HepG2 (cell line): ENCODE results near the gene SSTR5. TPM values are rescaled to one million over a fixed set of nuclear protein-coding genes. Genes with fewer than 3 reads are reported as not detected.

Source experiments
- ADNP ChIP-seq: sonication (generic); formaldehyde crosslinking; IDR thresholded peaks from 2 replicates; pipeline ENCODE4 v1.4.0; 2020; ENCODE audit warnings: missing genetic modification reagents
- AGO1 ChIP-seq: fragments of 200-400 bp; formaldehyde crosslinking; IDR thresholded peaks from 2 replicates; pipeline ENCODE4 v1.6.1; 2017; ENCODE audit warnings: mild to moderate bottlenecking, low read depth, low read length, moderate library complexity; ENCODE audit not compliant: poor library complexity, severe bottlenecking
- ARHGAP35 ChIP-seq: sonication (generic); formaldehyde crosslinking; IDR thresholded peaks from 2 replicates; pipeline ENCODE4 v1.9.0; 2022; ENCODE audit warnings: mild to moderate bottlenecking, inconsistent platforms, moderate library complexity, missing genetic modification reagents, borderline replicate concordance
- CAMTA2 ChIP-seq: sonication (generic); formaldehyde crosslinking; IDR thresholded peaks from 2 replicates; pipeline ENCODE4 v1.4.0; 2020; ENCODE audit warnings: mild to moderate bottlenecking, missing genetic modification reagents, borderline replicate concordance
- MEF2D ChIP-seq: sonication (generic); formaldehyde crosslinking; IDR thresholded peaks from 2 replicates; pipeline ENCODE4 v1.5.1; 2020; ENCODE audit warnings: mild to moderate bottlenecking, missing genetic modification reagents
- NAIF1 ChIP-seq: sonication (generic); formaldehyde crosslinking; IDR thresholded peaks from 2 replicates; pipeline ENCODE4 v1.5.0; 2020; ENCODE audit warnings: mild to moderate bottlenecking, missing genetic modification reagents, borderline replicate concordance
- ZMYM2 ChIP-seq: sonication (generic); formaldehyde crosslinking; IDR thresholded peaks from 2 replicates; pipeline ENCODE4 v1.8.0; 2022; ENCODE audit warnings: mild to moderate bottlenecking, missing genetic modification reagents
- ZNF274 ChIP-seq: sonication (generic); formaldehyde crosslinking; IDR thresholded peaks from 2 replicates; pipeline ENCODE4 v1.5.1; 2020; ENCODE audit warnings: mild to moderate bottlenecking, missing genetic modification reagents
- ZNF296 ChIP-seq: sonication (generic); formaldehyde crosslinking; conservative IDR thresholded peaks from 2 replicates; pipeline ENCODE4 v1.5.0; 2020; ENCODE audit warnings: mild to moderate bottlenecking, missing genetic modification reagents
- ZNF616 ChIP-seq: sonication (generic); formaldehyde crosslinking; IDR thresholded peaks from 2 replicates; pipeline ENCODE4 v1.5.0; 2020; ENCODE audit warnings: low read depth, mild to moderate bottlenecking, missing genetic modification reagents
- polyA plus RNA-seq, 8 experiments: library from polyadenylated mRNA; depleted of rRNA in 3 of 8; stranded (reverse) in 7 of 8; unstranded in 1 of 8; fragments of >200 nt; fragmentation: Illumina TruSeq in 4 of 8; extraction: Trizol in 4 of 8; gene quantifications; 2 replicates each; pipeline versions ENCODE4 v1.2.1 to v1.2.3, GENCODE V29; 2011 to 2016; ENCODE audit warnings: low read depth in 4 of 8, missing spikeins in 1 of 8, mixed read lengths in 1 of 8; ENCODE audit not compliant: insufficient read depth in 1 of 8
- total RNA-seq, 5 experiments: library from RNA; depleted of rRNA; stranded (reverse); fragments of >200 nt; fragmentation: Illumina TruSeq; extraction: Trizol; gene quantifications; 2 replicates each; pipeline ENCODE4 v1.2.3, GENCODE V29; 2016; ENCODE audit warnings: low read depth in 1 of 5
- TF ChIP-seq, protein P1 (sequence below): sonication (generic); formaldehyde crosslinking; IDR thresholded peaks from 2 replicates; pipeline ENCODE4 v1.4.0; 2020; ENCODE audit warnings: low read depth, mild to moderate bottlenecking, missing genetic modification reagents
- TF ChIP-seq, protein P2 (sequence below): sonication (generic); formaldehyde crosslinking; IDR thresholded peaks from 2 replicates; pipeline ENCODE4 v1.4.0; 2020; ENCODE audit warnings: mild to moderate bottlenecking, missing genetic modification reagents
- TF ChIP-seq, protein P3 (sequence below): sonication (generic); formaldehyde crosslinking; IDR thresholded peaks from 2 replicates; pipeline ENCODE4 v1.5.0; 2020; ENCODE audit warnings: mild to moderate bottlenecking, missing genetic modification reagents
- TF ChIP-seq, protein P4 (sequence below): sonication (generic); formaldehyde crosslinking; conservative IDR thresholded peaks from 2 replicates; pipeline ENCODE4 v1.8.1; 2023; ENCODE audit warnings: missing genetic modification reagents
- TF ChIP-seq, protein P5 (sequence below): sonication (generic); formaldehyde crosslinking; IDR thresholded peaks from 2 replicates; pipeline ENCODE4 v1.4.0; 2020; ENCODE audit warnings: missing genetic modification reagents
- TF ChIP-seq, protein P6 (sequence below): sonication (generic); formaldehyde crosslinking; IDR thresholded peaks from 2 replicates; pipeline ENCODE4 v1.4.0; 2020; ENCODE audit warnings: missing genetic modification reagents

The SSTR5 gene
- total and polyA plus RNA-seq, 2 of the 13 experiments (the other 11 are each of a cell fraction or from before 2014, with no cell fraction given): 0.20 to 0.49 TPM

DNA sequence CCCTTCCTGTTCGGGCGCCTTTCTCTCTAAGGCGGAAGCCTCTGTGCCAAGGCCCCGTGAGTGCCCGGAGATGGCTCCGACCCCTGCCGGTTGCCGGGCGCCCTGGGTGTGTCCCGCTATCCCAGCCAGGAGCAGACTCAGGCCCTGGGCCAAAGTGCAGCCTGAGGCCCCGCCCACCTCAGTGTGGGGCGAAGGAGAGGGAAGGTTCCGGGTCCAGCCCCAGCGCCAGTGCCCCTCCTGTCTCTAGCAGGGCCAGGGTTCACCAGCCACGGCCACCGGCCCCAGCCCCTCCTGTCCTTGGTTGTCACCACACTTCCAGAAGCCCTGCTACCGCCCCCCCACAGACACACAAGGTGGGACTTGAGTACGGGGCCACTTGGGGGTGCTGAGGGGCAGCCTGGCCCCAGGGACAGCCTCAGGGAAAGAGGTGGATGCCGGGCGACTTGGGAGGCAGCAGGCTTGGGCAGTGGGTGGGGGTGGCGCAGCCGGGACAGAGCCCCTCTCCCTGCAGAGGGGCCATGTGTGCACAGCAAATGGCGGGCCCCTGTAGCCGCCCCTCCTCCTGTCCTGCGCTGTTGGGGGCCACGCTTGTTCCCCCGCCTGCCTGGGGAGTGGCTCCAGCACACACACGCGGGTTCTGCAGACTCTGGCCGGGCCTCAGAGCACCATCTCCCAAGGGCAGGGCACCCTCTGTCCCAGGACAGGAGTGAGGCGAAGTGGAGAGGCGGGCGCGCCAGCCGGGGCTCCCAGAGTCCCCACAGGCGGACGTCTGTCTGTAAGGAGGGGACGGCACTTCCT, 17.5 kb downstream of the SSTR5 start (continued):
- TF ChIP-seq, protein P1, sequence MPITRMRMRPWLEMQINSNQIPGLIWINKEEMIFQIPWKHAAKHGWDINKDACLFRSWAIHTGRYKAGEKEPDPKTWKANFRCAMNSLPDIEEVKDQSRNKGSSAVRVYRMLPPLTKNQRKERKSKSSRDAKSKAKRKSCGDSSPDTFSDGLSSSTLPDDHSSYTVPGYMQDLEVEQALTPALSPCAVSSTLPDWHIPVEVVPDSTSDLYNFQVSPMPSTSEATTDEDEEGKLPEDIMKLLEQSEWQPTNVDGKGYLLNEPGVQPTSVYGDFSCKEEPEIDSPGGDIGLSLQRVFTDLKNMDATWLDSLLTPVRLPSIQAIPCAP (CRISPR knock-in tag): no peak
- TF ChIP-seq, protein P2, sequence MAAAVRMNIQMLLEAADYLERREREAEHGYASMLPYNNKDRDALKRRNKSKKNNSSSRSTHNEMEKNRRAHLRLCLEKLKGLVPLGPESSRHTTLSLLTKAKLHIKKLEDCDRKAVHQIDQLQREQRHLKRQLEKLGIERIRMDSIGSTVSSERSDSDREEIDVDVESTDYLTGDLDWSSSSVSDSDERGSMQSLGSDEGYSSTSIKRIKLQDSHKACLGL (CRISPR knock-in tag): no peak; the same call in 1 of the 2 replicates
- no peak; the same call in 1 of the 2 replicates for TF ChIP-seq NAIF1 (CRISPR knock-in tag)
- no peak for TF ChIP-seq CAMTA2
- TF ChIP-seq, protein P3, sequence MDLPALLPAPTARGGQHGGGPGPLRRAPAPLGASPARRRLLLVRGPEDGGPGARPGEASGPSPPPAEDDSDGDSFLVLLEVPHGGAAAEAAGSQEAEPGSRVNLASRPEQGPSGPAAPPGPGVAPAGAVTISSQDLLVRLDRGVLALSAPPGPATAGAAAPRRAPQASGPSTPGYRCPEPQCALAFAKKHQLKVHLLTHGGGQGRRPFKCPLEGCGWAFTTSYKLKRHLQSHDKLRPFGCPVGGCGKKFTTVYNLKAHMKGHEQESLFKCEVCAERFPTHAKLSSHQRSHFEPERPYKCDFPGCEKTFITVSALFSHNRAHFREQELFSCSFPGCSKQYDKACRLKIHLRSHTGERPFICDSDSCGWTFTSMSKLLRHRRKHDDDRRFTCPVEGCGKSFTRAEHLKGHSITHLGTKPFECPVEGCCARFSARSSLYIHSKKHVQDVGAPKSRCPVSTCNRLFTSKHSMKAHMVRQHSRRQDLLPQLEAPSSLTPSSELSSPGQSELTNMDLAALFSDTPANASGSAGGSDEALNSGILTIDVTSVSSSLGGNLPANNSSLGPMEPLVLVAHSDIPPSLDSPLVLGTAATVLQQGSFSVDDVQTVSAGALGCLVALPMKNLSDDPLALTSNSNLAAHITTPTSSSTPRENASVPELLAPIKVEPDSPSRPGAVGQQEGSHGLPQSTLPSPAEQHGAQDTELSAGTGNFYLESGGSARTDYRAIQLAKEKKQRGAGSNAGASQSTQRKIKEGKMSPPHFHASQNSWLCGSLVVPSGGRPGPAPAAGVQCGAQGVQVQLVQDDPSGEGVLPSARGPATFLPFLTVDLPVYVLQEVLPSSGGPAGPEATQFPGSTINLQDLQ: no peak; the same call in 1 of the 2 replicates
- TF ChIP-seq AGO1: peak; percentile 26
- no peak for TF ChIP-seq ARHGAP35 (CRISPR knock-in tag)
- TF ChIP-seq, protein P4, sequence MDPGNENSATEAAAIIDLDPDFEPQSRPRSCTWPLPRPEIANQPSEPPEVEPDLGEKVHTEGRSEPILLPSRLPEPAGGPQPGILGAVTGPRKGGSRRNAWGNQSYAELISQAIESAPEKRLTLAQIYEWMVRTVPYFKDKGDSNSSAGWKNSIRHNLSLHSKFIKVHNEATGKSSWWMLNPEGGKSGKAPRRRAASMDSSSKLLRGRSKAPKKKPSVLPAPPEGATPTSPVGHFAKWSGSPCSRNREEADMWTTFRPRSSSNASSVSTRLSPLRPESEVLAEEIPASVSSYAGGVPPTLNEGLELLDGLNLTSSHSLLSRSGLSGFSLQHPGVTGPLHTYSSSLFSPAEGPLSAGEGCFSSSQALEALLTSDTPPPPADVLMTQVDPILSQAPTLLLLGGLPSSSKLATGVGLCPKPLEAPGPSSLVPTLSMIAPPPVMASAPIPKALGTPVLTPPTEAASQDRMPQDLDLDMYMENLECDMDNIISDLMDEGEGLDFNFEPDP (CRISPR knock-in tag): no peak
- TF ChIP-seq ADNP (CRISPR knock-in tag): no peak
- peak; percentile 65; the same call in 1 of the 2 replicates for TF ChIP-seq ZNF274 (CRISPR knock-in tag)
- TF ChIP-seq, protein P5, sequence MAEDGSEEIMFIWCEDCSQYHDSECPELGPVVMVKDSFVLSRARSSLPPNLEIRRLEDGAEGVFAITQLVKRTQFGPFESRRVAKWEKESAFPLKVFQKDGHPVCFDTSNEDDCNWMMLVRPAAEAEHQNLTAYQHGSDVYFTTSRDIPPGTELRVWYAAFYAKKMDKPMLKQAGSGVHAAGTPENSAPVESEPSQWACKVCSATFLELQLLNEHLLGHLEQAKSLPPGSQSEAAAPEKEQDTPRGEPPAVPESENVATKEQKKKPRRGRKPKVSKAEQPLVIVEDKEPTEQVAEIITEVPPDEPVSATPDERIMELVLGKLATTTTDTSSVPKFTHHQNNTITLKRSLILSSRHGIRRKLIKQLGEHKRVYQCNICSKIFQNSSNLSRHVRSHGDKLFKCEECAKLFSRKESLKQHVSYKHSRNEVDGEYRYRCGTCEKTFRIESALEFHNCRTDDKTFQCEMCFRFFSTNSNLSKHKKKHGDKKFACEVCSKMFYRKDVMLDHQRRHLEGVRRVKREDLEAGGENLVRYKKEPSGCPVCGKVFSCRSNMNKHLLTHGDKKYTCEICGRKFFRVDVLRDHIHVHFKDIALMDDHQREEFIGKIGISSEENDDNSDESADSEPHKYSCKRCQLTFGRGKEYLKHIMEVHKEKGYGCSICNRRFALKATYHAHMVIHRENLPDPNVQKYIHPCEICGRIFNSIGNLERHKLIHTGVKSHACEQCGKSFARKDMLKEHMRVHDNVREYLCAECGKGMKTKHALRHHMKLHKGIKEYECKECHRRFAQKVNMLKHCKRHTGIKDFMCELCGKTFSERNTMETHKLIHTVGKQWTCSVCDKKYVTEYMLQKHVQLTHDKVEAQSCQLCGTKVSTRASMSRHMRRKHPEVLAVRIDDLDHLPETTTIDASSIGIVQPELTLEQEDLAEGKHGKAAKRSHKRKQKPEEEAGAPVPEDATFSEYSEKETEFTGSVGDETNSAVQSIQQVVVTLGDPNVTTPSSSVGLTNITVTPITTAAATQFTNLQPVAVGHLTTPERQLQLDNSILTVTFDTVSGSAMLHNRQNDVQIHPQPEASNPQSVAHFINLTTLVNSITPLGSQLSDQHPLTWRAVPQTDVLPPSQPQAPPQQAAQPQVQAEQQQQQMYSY: peak; percentile 47; the same call in 1 of the 2 replicates
- TF ChIP-seq ZNF616 (CRISPR knock-in tag): no peak; the same call in 1 of the 2 replicates
- TF ChIP-seq, protein P6, sequence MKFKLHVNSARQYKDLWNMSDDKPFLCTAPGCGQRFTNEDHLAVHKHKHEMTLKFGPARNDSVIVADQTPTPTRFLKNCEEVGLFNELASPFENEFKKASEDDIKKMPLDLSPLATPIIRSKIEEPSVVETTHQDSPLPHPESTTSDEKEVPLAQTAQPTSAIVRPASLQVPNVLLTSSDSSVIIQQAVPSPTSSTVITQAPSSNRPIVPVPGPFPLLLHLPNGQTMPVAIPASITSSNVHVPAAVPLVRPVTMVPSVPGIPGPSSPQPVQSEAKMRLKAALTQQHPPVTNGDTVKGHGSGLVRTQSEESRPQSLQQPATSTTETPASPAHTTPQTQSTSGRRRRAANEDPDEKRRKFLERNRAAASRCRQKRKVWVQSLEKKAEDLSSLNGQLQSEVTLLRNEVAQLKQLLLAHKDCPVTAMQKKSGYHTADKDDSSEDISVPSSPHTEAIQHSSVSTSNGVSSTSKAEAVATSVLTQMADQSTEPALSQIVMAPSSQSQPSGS (CRISPR knock-in tag): no peak; the same call in 1 of the 2 replicates
- TF ChIP-seq MEF2D (CRISPR knock-in tag): peak; percentile 86
- peak; percentile 74 for TF ChIP-seq ZMYM2 (CRISPR knock-in tag)
- TF ChIP-seq ZNF296 (CRISPR knock-in tag): no peak; the same call in 1 of the 2 replicates
